Erythroblast (primary cell): ENCODE measurements around the gene PTPRCAP.
"Not testable (repeated sequence)": the region's sequence is repeated elsewhere in the genome, so short reads cannot be mapped to it uniquely, and the experiment has no call there.

Source experiments
- DNase-seq, 2 experiments: peaks; one replicate each; lab custom pipeline; 2025; lab: John Stamatoyannopoulos, UW
- GATA1 ChIP-seq: IDR thresholded peaks from 2 replicates; pipeline ENCODE4 v1.6.1; 2011; ENCODE audit warnings: low read depth, mild to moderate bottlenecking, control low read depth, low read length, moderate library complexity
- POLR2A ChIP-seq: IDR thresholded peaks from 2 replicates; pipeline ENCODE4 v1.6.1; 2011; ENCODE audit warnings: mild to moderate bottlenecking, low read length

PTPRCAP gene

GRCh38 chr11:67431346-67432249 is 5.9 kb downstream of the PTPRCAP start:
- no peak for DNase-seq
- TF ChIP-seq POLR2A (no peak), GATA1 (no peak)

GRCh38 chr11:67429722-67430121 is 7.8 kb downstream of the PTPRCAP start:
- no peak for DNase-seq
- TF ChIP-seq GATA1, result no peak
- TF ChIP-seq POLR2A, result no peak

GRCh38 chr11:67429038-67429668 is 8.3 kb downstream of the PTPRCAP start:
- TF ChIP-seq POLR2A (no peak), GATA1 (no peak)
- peak; percentile 58 to 59 for DNase-seq

- peak; percentile 95 for TF ChIP-seq POLR2A
- TF ChIP-seq GATA1, result no peak
- peak; percentile 98 to 99 for DNase-seq
Observed at GRCh38 chr11:67428052-67429001, 9.2 kb downstream of the PTPRCAP start, which contains the start of gene RPS6KB2. Gene RPS6KB2 (plus strand): TSS chr11:67428494. CDS start chr11:67428546, 52 bp downstream.

GRCh38 chr11:67427364-67427859 is 10.1 kb downstream of the PTPRCAP start:
- not testable (repeated sequence) for DNase-seq

GRCh38 chr11:67423891-67424613 is 13.4 kb downstream of the PTPRCAP start:
- no peak for DNase-seq
- TF ChIP-seq GATA1, result no peak
- no peak for TF ChIP-seq POLR2A

GRCh38 chr11:67423466-67423865 is 14.0 kb downstream of the PTPRCAP start:
- no peak for TF ChIP-seq POLR2A
- no peak for DNase-seq

- TF ChIP-seq POLR2A (peak; percentile 20), GATA1 (no peak)
Observed at GRCh38 chr11:67422891-67423290, 14.6 kb downstream of the PTPRCAP start.

GRCh38 chr11:67421430-67422031 is 16.0 kb downstream of the PTPRCAP start:
- no peak for TF ChIP-seq GATA1
- TF ChIP-seq POLR2A, result no peak
- DNase-seq, result no peak

More at GRCh38 chr11:67422891-67423290, 14.6 kb downstream of the PTPRCAP start:
- DNase-seq, result no peak

- DNase-seq, result peak; percentile 93 to 97
- TF ChIP-seq GATA1 (no peak), POLR2A (peak; percentile 43)
Observed at GRCh38 chr11:67420646-67421429, 16.6 kb downstream of the PTPRCAP start.

GRCh38 chr11:67420147-67420645 is 17.3 kb downstream of the PTPRCAP start:
- no peak for DNase-seq
- TF ChIP-seq GATA1, result no peak
- no peak for TF ChIP-seq POLR2A
